GM18498 (cell line): ENCODE results near the gene PPM1H.
"Not testable (repeated sequence)": the region's sequence is repeated elsewhere in the genome, so short reads cannot be mapped to it uniquely, and the experiment has no call there.

Experiments used
- ATAC-seq: cut with Tn5 transposase; IDR thresholded peaks from one replicate; pipeline ENCODE4 v1.9.1; 2021; ENCODE audit warnings: mild to moderate bottlenecking, moderate library complexity; ENCODE audit not compliant: unreplicated experiment

PPM1H gene

GRCh38 chr12:62693376-62694050 lies 241.4 kb downstream of the PPM1H start:
- no peak for ATAC-seq

GRCh38 chr12:62692884-62693283 lies 242.1 kb downstream of the PPM1H start:
- no peak for ATAC-seq

- ATAC-seq: no peak
Observed at GRCh38 chr12:62691309-62691708, 243.6 kb downstream of the PPM1H start.

GRCh38 chr12:62689042-62689839 lies 245.7 kb downstream of the PPM1H start:
- no peak for ATAC-seq

GRCh38 chr12:62686938-62687337 lies 248.0 kb downstream of the PPM1H start:
- no peak for ATAC-seq

GRCh38 chr12:62684570-62685295 lies 250.2 kb downstream of the PPM1H start:
- ATAC-seq: no peak

- ATAC-seq: no peak
Observed at GRCh38 chr12:62683776-62684569, 251.0 kb downstream of the PPM1H start.

- no peak for ATAC-seq
Observed at GRCh38 chr12:62681306-62681705, 253.6 kb downstream of the PPM1H start.

GRCh38 chr12:62679608-62680007 lies 255.3 kb downstream of the PPM1H start:
- no peak for ATAC-seq

GRCh38 chr12:62677355-62677754 lies 257.6 kb downstream of the PPM1H start:
- no peak for ATAC-seq

GRCh38 chr12:62676521-62677307 lies 258.2 kb downstream of the PPM1H start:
- ATAC-seq: no peak

- ATAC-seq: no peak
Observed at GRCh38 chr12:62673028-62673815, 261.7 kb downstream of the PPM1H start.

GRCh38 chr12:62670986-62671720 lies 263.8 kb downstream of the PPM1H start:
- ATAC-seq: no peak

- ATAC-seq: no peak
Observed at GRCh38 chr12:62668782-62669181, 266.2 kb downstream of the PPM1H start.

- ATAC-seq: not testable (repeated sequence)
Observed at GRCh38 chr12:62664951-62665350, 270.0 kb downstream of the PPM1H start.

GRCh38 chr12:62660756-62661155 lies 274.2 kb downstream of the PPM1H start:
- no peak for ATAC-seq

GRCh38 chr12:62659453-62660295 lies 275.3 kb downstream of the PPM1H start:
- no peak for ATAC-seq

- ATAC-seq: no peak
Observed at GRCh38 chr12:62658910-62659309, 276.0 kb downstream of the PPM1H start.
